ENCODE data around the gene TBC1D2B. TPM values are rescaled to one million over a fixed set of nuclear protein-coding genes. Genes with fewer than 3 reads are reported as not detected.
"Not testable (repeated sequence)": the region's sequence is repeated elsewhere in the genome, so short reads cannot be mapped to it uniquely, and the experiment has no call there.

Gene TBC1D2B
- total RNA-seq, 1 donor from 2014 or later: 11.7 TPM

DNA sequence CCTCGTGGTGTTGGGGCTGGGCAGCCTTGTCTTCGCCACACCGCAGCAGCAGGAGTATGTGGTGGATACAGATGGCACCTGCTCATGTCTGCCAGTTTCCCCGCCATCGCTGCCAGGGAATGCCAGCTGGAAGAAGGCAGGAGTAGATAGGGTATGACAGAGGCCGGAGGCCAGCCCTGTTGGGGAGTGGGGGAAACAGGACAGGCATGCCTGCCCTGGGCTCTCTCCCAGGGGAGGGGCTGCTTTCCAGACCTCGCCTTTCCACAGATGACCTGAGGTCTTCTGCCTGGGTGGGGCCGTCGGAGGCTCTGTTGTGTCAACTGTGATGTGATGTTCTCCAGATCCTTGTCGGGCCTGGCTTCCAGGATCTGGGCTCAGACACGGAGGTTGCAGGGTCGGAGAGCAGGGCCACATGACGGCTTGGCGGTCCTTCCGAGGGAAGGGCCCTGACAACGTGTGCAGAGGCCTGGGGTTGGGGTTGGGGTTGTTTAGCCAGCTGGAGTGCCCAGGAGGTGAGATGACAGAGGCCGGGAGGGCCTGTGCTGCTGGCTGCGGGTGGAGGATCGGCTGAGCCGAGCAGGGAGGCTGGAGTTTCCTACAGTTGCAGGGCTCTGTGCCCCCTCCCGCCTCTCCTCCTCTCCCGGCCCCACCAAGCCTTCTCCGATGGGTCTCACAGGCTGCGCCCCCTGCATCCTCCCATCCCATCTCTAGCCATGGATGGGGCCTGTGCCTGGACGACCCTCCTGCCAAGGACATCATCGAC, 102.0 kb downstream of the TBC1D2B start:
- Histone ChIP-seq H3K27ac (replicated peaks) (peak overlapping the region; percentile 76), H3K4me3 (no peak overlapping the region), H3K36me3 (no peaks in the 10 kb centered on the region), H3K4me1 (peaks cover 34% of the 10 kb centered on the region), H3K27me3 (ENCODE audit: low read depth) (no peaks in the 10 kb centered on the region), H3K9me3 (replicated peaks) (no peaks in the 10 kb centered on the region)
- peak; percentile 64 for DNase-seq
- intact Hi-C loops (cut with micrococcal nuclease): no loop called here
- TF ChIP-seq, protein P1, sequence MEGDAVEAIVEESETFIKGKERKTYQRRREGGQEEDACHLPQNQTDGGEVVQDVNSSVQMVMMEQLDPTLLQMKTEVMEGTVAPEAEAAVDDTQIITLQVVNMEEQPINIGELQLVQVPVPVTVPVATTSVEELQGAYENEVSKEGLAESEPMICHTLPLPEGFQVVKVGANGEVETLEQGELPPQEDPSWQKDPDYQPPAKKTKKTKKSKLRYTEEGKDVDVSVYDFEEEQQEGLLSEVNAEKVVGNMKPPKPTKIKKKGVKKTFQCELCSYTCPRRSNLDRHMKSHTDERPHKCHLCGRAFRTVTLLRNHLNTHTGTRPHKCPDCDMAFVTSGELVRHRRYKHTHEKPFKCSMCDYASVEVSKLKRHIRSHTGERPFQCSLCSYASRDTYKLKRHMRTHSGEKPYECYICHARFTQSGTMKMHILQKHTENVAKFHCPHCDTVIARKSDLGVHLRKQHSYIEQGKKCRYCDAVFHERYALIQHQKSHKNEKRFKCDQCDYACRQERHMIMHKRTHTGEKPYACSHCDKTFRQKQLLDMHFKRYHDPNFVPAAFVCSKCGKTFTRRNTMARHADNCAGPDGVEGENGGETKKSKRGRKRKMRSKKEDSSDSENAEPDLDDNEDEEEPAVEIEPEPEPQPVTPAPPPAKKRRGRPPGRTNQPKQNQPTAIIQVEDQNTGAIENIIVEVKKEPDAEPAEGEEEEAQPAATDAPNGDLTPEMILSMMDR (IDR thresholded peaks at IDR 0.05; ENCODE audit: borderline replicate concordance): no peak

DNA sequence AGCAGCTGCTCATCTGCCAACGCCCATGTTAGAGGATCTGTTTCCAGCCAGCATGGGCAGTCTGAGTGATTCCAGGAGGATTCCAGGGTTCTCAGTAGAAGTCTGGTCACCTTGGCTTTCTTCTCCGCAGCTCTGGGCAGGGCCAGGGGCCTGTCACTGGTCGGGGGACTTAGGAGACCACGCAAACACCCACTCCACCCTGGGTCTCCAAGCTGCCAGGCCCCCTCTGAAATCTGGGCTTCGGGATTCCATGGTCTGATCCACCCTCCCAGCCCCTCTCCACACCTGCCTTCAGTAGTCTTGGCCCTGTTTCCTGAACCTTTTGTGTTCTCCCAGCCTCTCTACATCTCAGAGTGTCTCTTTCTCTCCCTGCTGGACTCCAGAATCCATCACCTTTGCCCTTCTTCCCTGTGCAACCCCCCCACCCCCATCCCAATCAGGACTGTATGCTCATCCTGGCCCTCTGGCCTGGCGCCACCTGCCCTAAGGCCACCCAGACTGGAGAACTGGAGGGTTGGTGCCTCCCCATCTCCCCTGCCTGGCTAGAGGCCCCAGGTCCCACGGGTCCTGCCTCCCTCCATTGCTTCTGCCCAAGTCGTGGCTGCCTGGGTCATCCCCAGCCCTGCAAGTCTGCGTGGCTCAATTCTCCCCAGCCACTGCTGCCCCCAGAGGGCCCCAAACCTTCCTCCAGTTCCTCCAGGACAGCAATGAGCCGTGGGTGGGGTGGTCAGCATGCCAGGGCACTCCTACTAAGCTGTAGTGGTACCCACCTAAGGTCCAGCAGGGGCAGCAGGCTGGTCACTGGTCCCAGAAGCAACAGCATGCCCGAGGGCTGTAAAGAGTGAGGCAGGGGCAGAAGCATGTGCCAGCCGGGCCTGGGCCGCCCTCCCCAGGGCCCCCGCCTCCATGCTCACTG, 102.8 kb downstream of the TBC1D2B start:
- intact Hi-C loops (cut with micrococcal nuclease): no loop called here
- Histone ChIP-seq H3K27me3 (ENCODE audit: low read depth) (no peaks in the 10 kb centered on the region), H3K4me1 (peaks cover 34% of the 10 kb centered on the region), H3K9me3 (replicated peaks) (no peaks in the 10 kb centered on the region), H3K4me3 (no peak overlapping the region), H3K36me3 (no peaks in the 10 kb centered on the region), H3K27ac (replicated peaks) (peak overlapping the region; percentile 76)
- no peak for DNase-seq
- TF ChIP-seq, protein P1 (IDR thresholded peaks at IDR 0.05; ENCODE audit: borderline replicate concordance): no peak

DNA sequence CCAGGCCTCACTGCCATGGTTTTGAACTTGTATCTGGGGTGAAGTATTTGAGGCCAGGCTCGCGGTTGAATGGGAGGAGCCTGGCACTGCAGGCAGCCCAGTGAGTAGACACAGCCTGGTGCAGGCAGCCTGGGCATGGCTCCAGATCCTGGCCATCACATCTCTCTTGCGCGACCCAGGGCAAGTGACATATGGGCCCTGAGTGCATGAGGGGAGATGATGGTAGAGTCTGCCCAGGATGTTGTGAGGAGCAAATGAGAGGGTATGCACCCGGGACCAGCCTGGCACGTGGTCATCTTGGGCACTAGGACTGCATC, 103.5 kb downstream of the TBC1D2B start:
- intact Hi-C loops (cut with micrococcal nuclease): no loop called here
- peak overlapping the region; percentile 76 for H3K27ac ChIP-seq (replicated peaks)

DNA sequence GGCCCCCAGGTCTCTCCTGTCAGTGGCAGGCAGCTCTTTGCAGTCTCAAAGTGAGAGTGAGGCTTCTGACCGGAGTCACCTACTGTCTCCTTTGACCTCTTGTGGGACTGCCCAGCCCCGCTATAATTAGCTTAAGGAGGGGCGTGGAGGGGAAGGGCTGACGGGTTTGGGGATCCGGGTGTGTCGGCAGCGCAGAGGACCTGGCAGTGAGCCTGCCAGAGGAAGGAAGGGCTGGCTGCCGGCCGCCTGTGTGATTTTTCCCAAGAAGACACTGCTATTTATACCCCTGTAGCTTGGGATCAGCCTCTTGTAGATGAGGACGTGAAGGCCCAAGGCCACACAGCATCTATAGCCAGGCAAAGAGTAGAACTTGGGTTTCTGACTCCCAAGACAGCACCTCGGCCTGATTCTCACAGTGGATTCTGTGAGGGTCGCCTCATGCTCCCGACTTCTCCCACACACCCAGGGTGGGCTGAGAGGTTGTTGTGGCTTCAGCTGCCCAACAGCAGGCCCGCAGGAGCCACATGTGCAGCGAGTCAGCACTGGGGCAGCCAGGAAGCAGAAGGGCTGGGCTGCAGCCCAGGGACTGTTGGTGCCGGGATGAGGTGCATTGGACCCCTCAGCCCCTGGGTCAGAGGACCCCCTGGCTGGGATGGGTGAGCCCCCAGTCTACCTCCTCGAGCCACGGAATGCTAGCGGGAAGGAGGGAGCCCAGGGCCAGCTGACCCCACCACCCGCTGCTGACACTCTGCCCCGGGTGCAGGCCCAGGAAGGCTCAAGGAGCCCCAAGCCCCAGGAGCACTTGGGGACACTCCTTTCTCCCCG, 104.0 kb downstream of the TBC1D2B start:
- Histone ChIP-seq H3K4me1 (peaks cover 34% of the 10 kb centered on the region), H3K27ac (replicated peaks) (peak overlapping the region; percentile 76)
- intact Hi-C loops (cut with micrococcal nuclease); H3K9me3 ChIP-seq (replicated peaks); H3K27me3 ChIP-seq (ENCODE audit: low read depth); H3K4me3 ChIP-seq; DNase-seq; H3K36me3 ChIP-seq: not testable (repeated sequence)

More for the DNA sequence above, 103.5 kb downstream of the TBC1D2B start:
- TF ChIP-seq, protein P1 (IDR thresholded peaks at IDR 0.05; ENCODE audit: borderline replicate concordance): no peak
- DNase-seq: peak; percentile 66
- H3K27me3 ChIP-seq (ENCODE audit: low read depth): no peaks in the 10 kb centered on the region
- H3K9me3 ChIP-seq (replicated peaks): no peaks in the 10 kb centered on the region
- H3K4me3 ChIP-seq: no peak overlapping the region
- no peaks in the 10 kb centered on the region for H3K36me3 ChIP-seq
- H3K4me1 ChIP-seq: peaks cover 34% of the 10 kb centered on the region

DNA sequence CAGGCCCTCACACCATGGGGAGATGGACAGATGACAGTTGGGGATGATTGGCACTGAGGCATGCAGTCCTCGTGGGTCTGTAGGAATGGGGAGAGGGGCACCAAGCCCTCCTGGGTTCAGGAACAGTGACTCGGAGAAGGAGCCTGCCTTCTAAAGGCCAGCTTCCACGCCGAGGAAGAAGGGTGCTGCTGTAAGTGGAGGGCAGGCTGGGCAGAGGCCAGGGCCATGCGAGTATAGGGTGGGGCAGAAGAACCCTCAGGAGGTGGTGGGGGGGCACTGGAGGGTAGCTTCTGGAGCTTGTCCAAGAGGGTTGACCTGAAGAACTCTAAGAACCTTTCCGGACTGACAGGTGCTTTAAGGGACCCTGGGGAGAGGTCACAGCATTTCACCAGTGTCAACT, 104.8 kb downstream of the TBC1D2B start:
- peaks cover 34% of the 10 kb centered on the region for H3K4me1 ChIP-seq
- H3K27me3 ChIP-seq (ENCODE audit: low read depth); H3K36me3 ChIP-seq; intact Hi-C loops (cut with micrococcal nuclease); DNase-seq; H3K27ac ChIP-seq (replicated peaks); H3K4me3 ChIP-seq; H3K9me3 ChIP-seq (replicated peaks): not testable (repeated sequence)

DNA sequence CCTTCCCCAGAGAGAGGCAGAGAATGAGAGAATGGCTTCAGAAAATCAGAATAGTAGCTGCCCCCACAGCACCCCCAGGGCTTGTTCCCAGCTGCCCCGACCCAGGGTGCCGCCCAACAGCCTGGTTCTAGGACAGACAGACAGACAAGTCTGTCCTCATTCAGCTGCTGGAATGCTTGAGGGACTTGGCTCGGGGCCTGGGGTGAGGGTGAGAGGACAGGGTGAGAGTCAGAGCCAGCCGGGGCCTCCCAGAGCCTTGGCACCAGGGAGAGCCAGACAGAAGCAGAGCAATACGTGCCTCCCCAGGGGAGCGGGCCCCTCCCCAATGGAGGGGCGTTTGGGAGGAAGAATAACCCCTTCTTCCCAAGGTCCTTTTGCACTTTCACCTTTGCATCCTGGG, 105.6 kb downstream of the TBC1D2B start:
- DNase-seq; H3K9me3 ChIP-seq (replicated peaks); intact Hi-C loops (cut with micrococcal nuclease); H3K27me3 ChIP-seq (ENCODE audit: low read depth); H3K4me3 ChIP-seq; H3K36me3 ChIP-seq: not testable (repeated sequence)
- Histone ChIP-seq H3K27ac (replicated peaks) (peak overlapping the region; percentile 56), H3K4me1 (peaks cover 38% of the 10 kb centered on the region)

DNA sequence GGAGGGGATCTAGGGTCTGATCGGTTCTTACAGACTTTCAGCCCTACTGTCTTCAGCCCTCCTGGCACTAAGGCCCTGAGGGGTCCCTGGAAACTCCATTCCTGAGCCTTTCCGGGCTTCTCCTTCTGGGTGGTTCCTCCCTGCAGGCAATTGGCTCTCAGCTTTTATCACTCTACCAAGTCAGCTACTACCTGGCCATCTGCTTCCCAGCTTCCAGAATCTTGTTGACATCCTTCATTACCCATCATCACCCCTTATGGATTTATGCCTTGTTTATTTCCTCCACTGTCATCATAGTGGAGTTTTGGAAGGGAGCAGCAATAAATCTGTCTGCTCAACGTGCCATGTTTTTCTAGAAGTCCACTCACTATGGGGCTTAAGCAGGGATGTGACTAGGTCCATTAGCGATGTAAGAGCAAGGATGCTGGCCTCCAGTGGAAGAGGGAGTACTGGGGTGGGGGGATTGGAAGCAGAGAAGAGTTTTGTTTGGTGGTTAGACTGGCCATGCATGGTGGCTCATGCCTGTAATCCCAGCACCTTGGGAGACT, 106.6 kb downstream of the TBC1D2B start:
- H3K36me3 ChIP-seq; intact Hi-C loops (cut with micrococcal nuclease); DNase-seq: not testable (repeated sequence)

More for the DNA sequence above, 106.6 kb downstream of the TBC1D2B start:
- not testable (repeated sequence) for H3K27me3 ChIP-seq (ENCODE audit: low read depth); H3K9me3 ChIP-seq (replicated peaks); H3K4me3 ChIP-seq; H3K27ac ChIP-seq (replicated peaks)
- peaks cover 35% of the 10 kb centered on the region for H3K4me1 ChIP-seq
